Fibroblast of the aortic adventitia (primary cell): ENCODE measurements around the gene WWP2. TPM values are rescaled to one million over a fixed set of nuclear protein-coding genes. Genes with fewer than 3 reads are reported as not detected.
"Not testable (repeated sequence)": the region's sequence is repeated elsewhere in the genome, so short reads cannot be mapped to it uniquely, and the experiment has no call there.

ENCODE experiments used
- DNase-seq: peaks from one replicate; pipeline ENCODE4 v3.0.0-alpha.2; 2010; ENCODE audit warnings: low read depth
- H3K4me3 ChIP-seq: 2 replicates; pipeline ENCODE4 v1.5.1; 2011; ENCODE audit warnings: low read depth, mild to moderate bottlenecking, control low read depth, low read length, moderate library complexity
- total RNA-seq: library from RNA; depleted of rRNA; stranded (reverse); fragments of >200 nt; gene quantifications from 2 replicates; pipeline ENCODE4 v1.2.3, GENCODE V29; 2012; ENCODE audit warnings: low replicate concordance
- TF ChIP-seq, protein P1 (sequence below): IDR thresholded peaks from 2 replicates; pipeline ENCODE4 v1.5.1; 2011; ENCODE audit warnings: mild to moderate bottlenecking, low read length, control low read depth, inconsistent platforms; ENCODE audit not compliant: insufficient read depth

Gene WWP2
- total RNA-seq, 1 donor = 28.7 TPM

- TF ChIP-seq, protein P1, sequence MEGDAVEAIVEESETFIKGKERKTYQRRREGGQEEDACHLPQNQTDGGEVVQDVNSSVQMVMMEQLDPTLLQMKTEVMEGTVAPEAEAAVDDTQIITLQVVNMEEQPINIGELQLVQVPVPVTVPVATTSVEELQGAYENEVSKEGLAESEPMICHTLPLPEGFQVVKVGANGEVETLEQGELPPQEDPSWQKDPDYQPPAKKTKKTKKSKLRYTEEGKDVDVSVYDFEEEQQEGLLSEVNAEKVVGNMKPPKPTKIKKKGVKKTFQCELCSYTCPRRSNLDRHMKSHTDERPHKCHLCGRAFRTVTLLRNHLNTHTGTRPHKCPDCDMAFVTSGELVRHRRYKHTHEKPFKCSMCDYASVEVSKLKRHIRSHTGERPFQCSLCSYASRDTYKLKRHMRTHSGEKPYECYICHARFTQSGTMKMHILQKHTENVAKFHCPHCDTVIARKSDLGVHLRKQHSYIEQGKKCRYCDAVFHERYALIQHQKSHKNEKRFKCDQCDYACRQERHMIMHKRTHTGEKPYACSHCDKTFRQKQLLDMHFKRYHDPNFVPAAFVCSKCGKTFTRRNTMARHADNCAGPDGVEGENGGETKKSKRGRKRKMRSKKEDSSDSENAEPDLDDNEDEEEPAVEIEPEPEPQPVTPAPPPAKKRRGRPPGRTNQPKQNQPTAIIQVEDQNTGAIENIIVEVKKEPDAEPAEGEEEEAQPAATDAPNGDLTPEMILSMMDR = no peak
- no peak overlapping the region for H3K4me3 ChIP-seq
- DNase-seq = no peak
Observed at GRCh38 chr16:69814078-69814477, 51.9 kb downstream of the WWP2 start.

GRCh38 chr16:69814561-69814960 lies 52.4 kb downstream of the WWP2 start:
- H3K4me3 ChIP-seq = no peak overlapping the region
- TF ChIP-seq, protein P1 = no peak
- no peak for DNase-seq

DNA sequence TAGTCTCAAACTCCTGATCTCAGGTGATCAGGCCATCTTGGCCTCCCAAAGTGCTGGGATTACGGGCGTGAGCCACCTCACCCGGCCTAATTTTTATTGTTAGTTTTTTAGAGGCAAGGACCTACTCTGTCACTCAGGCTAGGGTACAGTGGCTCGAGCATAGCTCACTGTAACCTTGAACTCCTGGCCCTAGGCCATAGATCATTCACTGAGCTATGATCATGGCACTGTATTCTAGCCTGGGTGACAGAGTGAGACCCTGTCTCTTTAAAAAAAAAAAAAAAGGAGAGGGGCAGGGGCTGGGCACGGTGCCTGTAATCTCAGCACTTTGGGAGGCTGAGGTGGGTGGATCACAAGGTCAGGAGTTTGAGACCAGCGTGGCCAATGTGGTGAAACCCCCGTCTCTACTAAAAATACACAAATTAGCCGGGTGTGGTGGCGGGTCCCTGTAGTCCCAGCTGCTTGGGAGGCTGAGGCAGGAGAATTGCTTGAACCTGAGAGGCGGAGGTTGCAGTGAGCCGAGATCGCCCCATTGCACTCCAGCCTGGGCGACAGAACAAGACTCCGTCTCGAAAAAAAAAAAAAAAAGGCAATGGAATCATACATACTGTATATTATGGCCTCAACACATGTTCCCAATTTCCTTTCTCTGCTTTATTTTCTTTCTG lies 53.2 kb downstream of the WWP2 start:
- not testable (repeated sequence) for DNase-seq, H3K4me3 ChIP-seq

DNA sequence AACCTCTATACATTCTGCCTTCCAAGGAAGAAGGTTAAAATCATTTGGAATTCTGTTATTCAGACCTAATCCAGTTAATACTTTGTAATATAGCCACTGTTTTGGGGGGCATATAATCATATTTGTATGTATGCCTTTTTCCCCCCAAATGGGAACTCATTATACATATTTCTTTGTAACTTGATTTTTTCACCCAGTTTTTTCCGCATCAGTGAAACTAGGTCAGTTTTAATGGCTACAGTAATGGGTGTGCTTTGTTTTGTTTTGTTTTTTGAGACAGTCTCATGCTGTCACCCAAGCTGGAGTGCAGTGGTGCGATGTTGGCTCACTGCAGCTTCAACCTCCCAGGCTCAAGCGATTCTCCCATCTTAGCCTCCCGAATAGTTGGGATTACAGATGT lies 54.9 kb downstream of the WWP2 start:
- TF ChIP-seq, protein P1 = no peak
- no peak overlapping the region for H3K4me3 ChIP-seq
- DNase-seq = no peak

- DNase-seq = no peak
- H3K4me3 ChIP-seq = no peak overlapping the region
- TF ChIP-seq, protein P1 = no peak
Observed at GRCh38 chr16:69818891-69819545, 56.9 kb downstream of the WWP2 start.

GRCh38 chr16:69820926-69821541 lies 58.9 kb downstream of the WWP2 start:
- H3K4me3 ChIP-seq = no peak overlapping the region
- TF ChIP-seq, protein P1 = no peak
- peak; percentile 23 for DNase-seq

DNA sequence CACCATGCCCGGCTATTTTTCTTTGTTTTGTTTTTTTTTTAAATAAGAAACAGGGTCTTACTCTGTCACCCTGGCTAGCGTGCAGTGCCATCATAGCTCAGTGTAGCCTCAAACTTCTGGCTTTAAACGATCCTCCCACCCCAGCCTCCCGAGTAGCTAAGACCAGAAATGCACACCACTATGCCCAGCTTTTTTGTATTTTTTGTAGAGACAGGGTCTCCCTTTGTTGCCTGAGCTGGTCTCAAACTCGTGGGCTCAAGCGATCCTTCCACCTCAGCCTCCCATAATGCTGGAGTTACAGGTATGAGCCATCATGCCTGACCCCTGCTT lies 59.7 kb downstream of the WWP2 start:
- TF ChIP-seq, protein P1 = no peak
- H3K4me3 ChIP-seq = no peak overlapping the region
- no peak for DNase-seq
